ENCODE data around the gene THSD4. TPM values are rescaled to one million over a fixed set of nuclear protein-coding genes. Genes with fewer than 3 reads are reported as not detected.

THSD4 gene
- total RNA-seq, 6 donors from 2014 or later, result 16.8 to 39.7 (median 21.7) TPM

- Histone ChIP-seq H3K27me3 (no peaks in the 10 kb centered on the region), H3K4me1 (no peaks in the 10 kb centered on the region), H3K27ac (no peak overlapping the region), H3K4me3 (no peak overlapping the region), H3K36me3 (no peaks in the 10 kb centered on the region), H3K9me3 (no peaks in the 10 kb centered on the region)
- ATAC-seq (ENCODE audit: low FRiP score in 2 of 2) (no peak), DNase-seq (no peak)
- 72 to 79% methylated on average over 5 of the region's 5 CpGs for WGBS, 2 donors
- TF ChIP-seq POLR2AphosphoS5 (IDR thresholded peaks at IDR 0.05) (no peak), POLR2A (IDR thresholded peaks at IDR 0.05) (no peak), CTCF (IDR thresholded peaks at IDR 0.05) (no peak), EP300 (IDR thresholded peaks at IDR 0.05) (no peak)
Measured at GRCh38 chr15:71538181-71538580, 422.9 kb downstream of the THSD4 start.

- no peak overlapping the region for H3K27ac ChIP-seq
- 74 to 75% methylated on average over 2 of the region's 2 CpGs for WGBS, 2 donors
- H3K36me3 ChIP-seq, result no peaks in the 10 kb centered on the region
- H3K27me3 ChIP-seq, result no peaks in the 10 kb centered on the region
- H3K4me3 ChIP-seq, result no peak overlapping the region
- no peak for ATAC-seq (ENCODE audit: low FRiP score in 2 of 2)
- H3K4me1 ChIP-seq, result no peaks in the 10 kb centered on the region
- no peak for DNase-seq
- no peak for TF ChIP-seq CTCF (IDR thresholded peaks at IDR 0.05)
- TF ChIP-seq POLR2AphosphoS5 (IDR thresholded peaks at IDR 0.05), result no peak
- TF ChIP-seq EP300 (IDR thresholded peaks at IDR 0.05), result no peak
- no peak for TF ChIP-seq POLR2A (IDR thresholded peaks at IDR 0.05)
- H3K9me3 ChIP-seq, result no peaks in the 10 kb centered on the region
Measured at GRCh38 chr15:71541746-71542145, 426.5 kb downstream of the THSD4 start.

- Histone ChIP-seq H3K4me1 (no peaks in the 10 kb centered on the region), H3K27me3 (no peaks in the 10 kb centered on the region), H3K36me3 (no peaks in the 10 kb centered on the region), H3K27ac (no peak overlapping the region), H3K9me3 (no peaks in the 10 kb centered on the region), H3K4me3 (no peak overlapping the region)
- TF ChIP-seq CTCF (IDR thresholded peaks at IDR 0.05), result no peak
- DNase-seq, result no peak
- ATAC-seq (ENCODE audit: low FRiP score in 2 of 2), result no peak
Measured at GRCh38 chr15:71542836-71543235, 427.6 kb downstream of the THSD4 start.

GRCh38 chr15:71543413-71543812 is 428.1 kb downstream of the THSD4 start:
- ATAC-seq (ENCODE audit: low FRiP score in 2 of 2) (no peak), DNase-seq (no peak)
- H3K36me3 ChIP-seq, result no peaks in the 10 kb centered on the region
- H3K4me1 ChIP-seq, result no peaks in the 10 kb centered on the region
- H3K4me3 ChIP-seq, result no peak overlapping the region
- 78 to 84% methylated on average over 3 of the region's 3 CpGs for WGBS, 2 donors
- TF ChIP-seq POLR2AphosphoS5 (IDR thresholded peaks at IDR 0.05) (no peak), EP300 (IDR thresholded peaks at IDR 0.05) (no peak), CTCF (IDR thresholded peaks at IDR 0.05) (no peak), POLR2A (IDR thresholded peaks at IDR 0.05) (no peak)
- H3K27me3 ChIP-seq, result no peaks in the 10 kb centered on the region
- no peaks in the 10 kb centered on the region for H3K9me3 ChIP-seq
- no peak overlapping the region for H3K27ac ChIP-seq

GRCh38 chr15:71545223-71545760 is 430.0 kb downstream of the THSD4 start:
- Histone ChIP-seq H3K27me3 (no peaks in the 10 kb centered on the region), H3K4me1 (no peaks in the 10 kb centered on the region), H3K4me3 (no peak overlapping the region), H3K27ac (no peak overlapping the region), H3K36me3 (no peaks in the 10 kb centered on the region), H3K9me3 (no peaks in the 10 kb centered on the region)
- 55 to 60% methylated on average over 5 of the region's 5 CpGs for WGBS, 2 donors
- DNase-seq, result no peak
- TF ChIP-seq POLR2AphosphoS5 (IDR thresholded peaks at IDR 0.05) (no peak), EP300 (IDR thresholded peaks at IDR 0.05) (no peak), CTCF (IDR thresholded peaks at IDR 0.05) (no peak), POLR2A (IDR thresholded peaks at IDR 0.05) (no peak)
- no peak for ATAC-seq (ENCODE audit: low FRiP score in 2 of 2)

Data from upper lobe of left lung (tissue), 6 donors.